Panc1 (cell line): Measurements from ENCODE around the gene CAMKK1. TPM values are rescaled to one million over a fixed set of nuclear protein-coding genes. Genes with fewer than 3 reads are reported as not detected.

Experiments
- ATAC-seq: fragments of 200-7000 bp; cut with Tn5 transposase; 2 replicates; pipeline ENCODE4 v1.9.1; 2020; ENCODE audit warnings: mild to moderate bottlenecking, moderate library complexity
- BruUV-seq: library from RNA; stranded (reverse); fragments of 400-500 nt; replicated peaks from 2 replicates; lab custom pipeline; 2021; lab: Mats Ljungman, UMichigan
- CTCF ChIA-PET: fragments of 300-600 bp; sonication (Branson Sonifier 250); formaldehyde crosslinking; loops from one replicate; lab custom pipeline; 2022; ENCODE audit warnings: antibody characterized with exemption; lab: Charles Lee
- POLR2A ChIA-PET: fragments of 300-600 bp; sonication (Branson Sonifier 250); formaldehyde crosslinking; loops from one replicate; lab custom pipeline; 2022; ENCODE audit warnings: antibody characterized with exemption; lab: Charles Lee
- DNase-seq: peaks from one replicate; pipeline ENCODE4 v3.0.0-alpha.2; 2010; ENCODE audit warnings: low read depth, low spot score
- H3K27ac ChIP-seq: 2 replicates; pipeline ENCODE4 v1.5.1; 2011; ENCODE audit warnings: mild to moderate bottlenecking, low read length, inconsistent platforms
- H3K27me3 ChIP-seq: fragments of 200-500 bp; sonication (Bioruptor generic); 2 replicates; pipeline ENCODE4 v1.6.0; 2014; ENCODE audit warnings: low read length, inconsistent platforms; ENCODE audit not compliant: control insufficient read depth, insufficient read depth
- H3K36me3 ChIP-seq: fragments of 200-500 bp; sonication (Bioruptor generic); 2 replicates; pipeline ENCODE4 v1.5.1; 2014; ENCODE audit warnings: inconsistent platforms, mild to moderate bottlenecking, low read length, moderate library complexity; ENCODE audit not compliant: control insufficient read depth, insufficient read depth
- H3K4me1 ChIP-seq: 2 replicates; pipeline ENCODE4 v1.5.1; 2011; ENCODE audit warnings: inconsistent platforms, mild to moderate bottlenecking, low read length, moderate library complexity; ENCODE audit not compliant: control insufficient read depth, insufficient read depth
- H3K4me3 ChIP-seq, 2 experiments: 2 replicates each; pipeline ENCODE4 v1.5.1; 2011 to 2012; ENCODE audit warnings: low read depth in 2 of 2, low read length in 2 of 2, mild to moderate bottlenecking in 2 of 2, inconsistent platforms in 1 of 2, moderate library complexity in 1 of 2
- H3K9me3 ChIP-seq: fragments of 200-500 bp; sonication (Bioruptor generic); 2 replicates; pipeline ENCODE4 v1.5.1; 2014; ENCODE audit warnings: low read depth, mild to moderate bottlenecking, inconsistent platforms, low read length, moderate library complexity; ENCODE audit not compliant: control insufficient read depth, insufficient read depth
- POLR2AphosphoS5 ChIP-seq: IDR thresholded peaks from 2 replicates; pipeline ENCODE4 v1.6.1; 2012; ENCODE audit warnings: mild to moderate bottlenecking, low read depth, low read length, moderate library complexity
- SIN3A ChIP-seq: IDR thresholded peaks from 2 replicates; pipeline ENCODE4 v1.6.1; 2012; ENCODE audit warnings: low read depth, mild to moderate bottlenecking, low read length, moderate library complexity, borderline replicate concordance; ENCODE audit not compliant: insufficient read depth
- TCF7L2 ChIP-seq: IDR thresholded peaks from 2 replicates; pipeline ENCODE4 v1.6.1; 2011; ENCODE audit warnings: mild to moderate bottlenecking, low read depth, low read length, inconsistent platforms
- in situ Hi-C: cut with HindIII; loops from 2 replicates; pipeline ENCODE4 v1.10.0; 2016; ENCODE audit warnings: low sequenced_read_pairs, low pct_unique_long_range_greater_than_20kb
- intact Hi-C: fragments of 100-400 bp; cut with micrococcal nuclease; formaldehyde crosslinking; loops from one replicate; pipeline ENCODE4 v1.10.0; 2022; ENCODE audit not compliant: unreplicated experiment
- total RNA-seq: library from RNA; stranded (reverse); gene quantifications from one replicate; pipeline ENCODE4 v1.2.1, GENCODE V29; 2021; ENCODE audit not compliant: unreplicated experiment
- TF ChIP-seq, protein P1 (sequence below): fragments of 450-650 bp; IDR thresholded peaks from 2 replicates; pipeline ENCODE4 v1.5.1; 2017; ENCODE audit warnings: mild to moderate bottlenecking
- TF ChIP-seq, protein P2 (sequence below), 2 experiments: IDR thresholded peaks; 2 replicates each; pipeline ENCODE4 v1.6.1; 2011 to 2012; ENCODE audit warnings: low read depth in 2 of 2, control low read depth in 1 of 2, low read length in 1 of 2, mild to moderate bottlenecking in 1 of 2, moderate library complexity in 1 of 2; ENCODE audit not compliant: insufficient read depth in 1 of 2

CAMKK1 gene
- total RNA-seq, 1 experiment from 2014 or later: 6.7 TPM

DNA sequence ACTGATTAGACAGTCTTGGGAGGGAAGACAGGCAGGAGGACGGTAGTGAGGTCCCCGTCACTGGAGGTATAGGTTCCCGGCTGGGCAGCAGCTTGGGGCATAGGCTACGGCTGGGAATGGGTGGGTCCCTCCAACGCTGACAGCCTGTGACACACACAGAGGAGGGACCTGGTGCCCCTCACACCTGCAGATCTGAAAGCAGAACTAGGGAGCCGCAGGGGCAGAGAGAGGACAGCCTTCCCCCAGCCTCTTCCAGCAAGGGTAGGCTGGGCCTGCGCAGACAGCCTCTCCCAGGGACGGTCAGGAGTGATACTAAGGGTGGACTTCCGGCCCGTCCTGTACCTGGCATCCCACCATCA is 21.4 kb upstream of the CAMKK1 start:
- H3K4me1 ChIP-seq: no peaks in the 10 kb centered on the region; the same call in 1 of the 2 replicates
- TF ChIP-seq TCF7L2: no peak
- TF ChIP-seq POLR2AphosphoS5: no peak
- TF ChIP-seq, protein P1, sequence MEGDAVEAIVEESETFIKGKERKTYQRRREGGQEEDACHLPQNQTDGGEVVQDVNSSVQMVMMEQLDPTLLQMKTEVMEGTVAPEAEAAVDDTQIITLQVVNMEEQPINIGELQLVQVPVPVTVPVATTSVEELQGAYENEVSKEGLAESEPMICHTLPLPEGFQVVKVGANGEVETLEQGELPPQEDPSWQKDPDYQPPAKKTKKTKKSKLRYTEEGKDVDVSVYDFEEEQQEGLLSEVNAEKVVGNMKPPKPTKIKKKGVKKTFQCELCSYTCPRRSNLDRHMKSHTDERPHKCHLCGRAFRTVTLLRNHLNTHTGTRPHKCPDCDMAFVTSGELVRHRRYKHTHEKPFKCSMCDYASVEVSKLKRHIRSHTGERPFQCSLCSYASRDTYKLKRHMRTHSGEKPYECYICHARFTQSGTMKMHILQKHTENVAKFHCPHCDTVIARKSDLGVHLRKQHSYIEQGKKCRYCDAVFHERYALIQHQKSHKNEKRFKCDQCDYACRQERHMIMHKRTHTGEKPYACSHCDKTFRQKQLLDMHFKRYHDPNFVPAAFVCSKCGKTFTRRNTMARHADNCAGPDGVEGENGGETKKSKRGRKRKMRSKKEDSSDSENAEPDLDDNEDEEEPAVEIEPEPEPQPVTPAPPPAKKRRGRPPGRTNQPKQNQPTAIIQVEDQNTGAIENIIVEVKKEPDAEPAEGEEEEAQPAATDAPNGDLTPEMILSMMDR: no peak
- H3K9me3 ChIP-seq: no peaks in the 10 kb centered on the region
- ChIA-PET POLR2A (no interaction called here), CTCF (interaction anchor here (0.5 to 0.6 kb wide), 2 partner anchors 10 to 20 kb away, joined by 5 to 6 read pairs; no protein-coding TSS in a partner anchor)
- no peak overlapping the region for H3K27ac ChIP-seq
- no peak for ATAC-seq
- BruUV-seq: no TSS peak
- intact Hi-C loops: no loop called here
- H3K27me3 ChIP-seq: no peaks in the 10 kb centered on the region
- DNase-seq: no peak
- H3K36me3 ChIP-seq: no peaks in the 10 kb centered on the region
- in situ Hi-C loops: no loop called here
- no peak overlapping the region for H3K4me3 ChIP-seq

DNA sequence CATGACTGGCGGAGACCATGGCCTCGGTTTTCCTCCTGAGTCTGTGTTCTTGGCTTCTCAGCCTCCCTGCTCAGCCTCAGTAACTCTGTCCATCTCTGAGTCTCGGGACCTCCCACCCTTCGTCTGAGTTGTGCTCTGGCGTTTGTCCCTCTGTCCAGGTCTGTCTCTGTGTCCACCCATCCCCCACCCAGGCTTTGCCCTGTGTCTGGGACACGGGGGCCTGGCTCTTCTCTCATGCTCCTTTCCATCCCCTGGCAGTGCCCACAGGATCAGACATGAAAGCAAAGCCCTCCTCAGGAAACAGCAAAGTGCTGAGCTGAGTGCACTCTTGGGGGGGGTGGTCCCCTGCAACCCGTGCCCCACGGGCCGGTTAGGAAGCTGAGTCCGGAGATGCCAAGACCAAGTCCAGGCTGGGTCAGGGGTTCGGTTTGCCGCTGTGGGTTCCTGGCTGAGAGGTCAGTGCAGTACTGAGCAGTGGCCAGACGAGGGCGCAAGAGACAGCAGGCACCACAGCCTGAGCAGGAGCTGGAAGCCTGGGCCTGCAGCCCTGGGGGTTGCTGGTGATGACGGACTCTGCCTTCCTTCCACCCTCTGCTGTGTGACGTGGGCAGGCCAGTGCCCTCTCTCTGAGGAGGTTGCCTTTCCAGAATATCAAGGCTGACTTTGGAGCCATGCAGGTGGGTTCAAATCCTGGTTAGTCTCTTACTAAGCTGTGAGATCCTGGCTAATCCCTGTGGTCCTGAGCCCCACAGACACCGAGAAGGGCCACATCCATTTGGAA is 20.9 kb upstream of the CAMKK1 start:
- no peaks in the 10 kb centered on the region; the same call in 1 of the 2 replicates for H3K4me1 ChIP-seq
- BruUV-seq: no TSS peak
- no peak overlapping the region for H3K27ac ChIP-seq
- intact Hi-C loops: no loop called here
- CTCF ChIA-PET: interaction anchor here (0.5 to 0.6 kb wide), 4 partner anchors 9 to 230 kb away, joined by 3 to 6 read pairs (median 5); no protein-coding TSS in a partner anchor
- no peak for DNase-seq
- H3K27me3 ChIP-seq: no peaks in the 10 kb centered on the region
- no peak for TF ChIP-seq POLR2AphosphoS5
- TF ChIP-seq SIN3A: no peak
- TF ChIP-seq, protein P2, sequence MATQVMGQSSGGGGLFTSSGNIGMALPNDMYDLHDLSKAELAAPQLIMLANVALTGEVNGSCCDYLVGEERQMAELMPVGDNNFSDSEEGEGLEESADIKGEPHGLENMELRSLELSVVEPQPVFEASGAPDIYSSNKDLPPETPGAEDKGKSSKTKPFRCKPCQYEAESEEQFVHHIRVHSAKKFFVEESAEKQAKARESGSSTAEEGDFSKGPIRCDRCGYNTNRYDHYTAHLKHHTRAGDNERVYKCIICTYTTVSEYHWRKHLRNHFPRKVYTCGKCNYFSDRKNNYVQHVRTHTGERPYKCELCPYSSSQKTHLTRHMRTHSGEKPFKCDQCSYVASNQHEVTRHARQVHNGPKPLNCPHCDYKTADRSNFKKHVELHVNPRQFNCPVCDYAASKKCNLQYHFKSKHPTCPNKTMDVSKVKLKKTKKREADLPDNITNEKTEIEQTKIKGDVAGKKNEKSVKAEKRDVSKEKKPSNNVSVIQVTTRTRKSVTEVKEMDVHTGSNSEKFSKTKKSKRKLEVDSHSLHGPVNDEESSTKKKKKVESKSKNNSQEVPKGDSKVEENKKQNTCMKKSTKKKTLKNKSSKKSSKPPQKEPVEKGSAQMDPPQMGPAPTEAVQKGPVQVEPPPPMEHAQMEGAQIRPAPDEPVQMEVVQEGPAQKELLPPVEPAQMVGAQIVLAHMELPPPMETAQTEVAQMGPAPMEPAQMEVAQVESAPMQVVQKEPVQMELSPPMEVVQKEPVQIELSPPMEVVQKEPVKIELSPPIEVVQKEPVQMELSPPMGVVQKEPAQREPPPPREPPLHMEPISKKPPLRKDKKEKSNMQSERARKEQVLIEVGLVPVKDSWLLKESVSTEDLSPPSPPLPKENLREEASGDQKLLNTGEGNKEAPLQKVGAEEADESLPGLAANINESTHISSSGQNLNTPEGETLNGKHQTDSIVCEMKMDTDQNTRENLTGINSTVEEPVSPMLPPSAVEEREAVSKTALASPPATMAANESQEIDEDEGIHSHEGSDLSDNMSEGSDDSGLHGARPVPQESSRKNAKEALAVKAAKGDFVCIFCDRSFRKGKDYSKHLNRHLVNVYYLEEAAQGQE (IDR thresholded peaks at IDR 0.05; ENCODE audit: insufficient read depth in 1 of 2, low read depth in 2 of 2, low read length in 1 of 2): 0 out of 4 replicates have a peak, but pooled peaks of 1 of the 2 experiments have one; percentile 29
- no peak for TF ChIP-seq TCF7L2
- TF ChIP-seq, protein P1: peak; percentile 97
- H3K36me3 ChIP-seq: no peaks in the 10 kb centered on the region
- ATAC-seq: peak; percentile 89
- POLR2A ChIA-PET: no interaction called here
- no peak overlapping the region for H3K4me3 ChIP-seq
- no peaks in the 10 kb centered on the region for H3K9me3 ChIP-seq
- in situ Hi-C loops: no loop called here
